GM18868 (cell line): ENCODE data around the gene LDB1.

ENCODE experiments used
- ATAC-seq: cut with Tn5 transposase; IDR thresholded peaks from one replicate; pipeline ENCODE4 v1.9.1; 2021; ENCODE audit warnings: mild to moderate bottlenecking, moderate library complexity; ENCODE audit not compliant: unreplicated experiment

Gene LDB1

GRCh38 chr10:102065561-102066398 is 54.4 kb downstream of the LDB1 start:
- ATAC-seq = peak; percentile 20

DNA sequence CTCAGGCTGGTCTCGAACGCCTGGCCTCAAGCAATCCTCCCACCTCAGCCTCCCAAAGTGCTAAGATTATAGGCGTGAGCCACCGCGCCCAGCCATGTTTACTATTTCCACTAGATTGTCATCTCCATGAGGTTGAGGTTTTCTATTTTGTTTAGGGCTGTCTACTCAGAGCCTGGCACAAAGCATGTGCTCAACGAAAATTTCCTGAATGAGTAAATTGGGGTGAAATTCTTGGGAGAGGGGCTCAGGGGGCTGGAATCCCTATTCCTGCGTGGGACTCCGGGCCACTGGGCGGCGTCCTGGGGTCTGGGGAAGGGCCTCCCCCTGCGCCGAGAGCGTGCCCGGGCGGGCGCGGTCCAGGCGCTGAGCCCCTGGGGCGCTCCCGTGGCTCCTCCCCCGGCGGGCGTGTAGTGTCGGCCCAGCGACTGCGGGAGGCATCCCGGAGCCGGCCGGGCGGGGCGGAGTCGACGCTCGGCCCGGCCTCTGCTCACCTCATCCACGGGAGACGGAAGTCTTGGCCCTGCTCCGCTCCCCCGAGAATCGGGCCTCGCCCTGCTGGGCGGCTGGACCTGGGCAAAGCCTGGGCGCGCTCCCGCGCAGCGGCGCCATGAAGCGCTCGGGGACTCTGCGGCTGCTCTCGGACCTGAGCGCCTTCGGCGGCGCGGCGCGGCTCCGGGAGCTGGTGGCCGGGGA is 55.2 kb downstream of the LDB1 start, which contains the start of gene HPS6:
TSS of gene HPS6 (plus strand) at position 482 of the 693 bp plus-strand sequence. CDS start at position 608, 126 bp downstream.
- peak; percentile 96 for ATAC-seq

GRCh38 chr10:102064503-102064867 is 55.7 kb downstream of the LDB1 start:
- ATAC-seq = no peak

DNA sequence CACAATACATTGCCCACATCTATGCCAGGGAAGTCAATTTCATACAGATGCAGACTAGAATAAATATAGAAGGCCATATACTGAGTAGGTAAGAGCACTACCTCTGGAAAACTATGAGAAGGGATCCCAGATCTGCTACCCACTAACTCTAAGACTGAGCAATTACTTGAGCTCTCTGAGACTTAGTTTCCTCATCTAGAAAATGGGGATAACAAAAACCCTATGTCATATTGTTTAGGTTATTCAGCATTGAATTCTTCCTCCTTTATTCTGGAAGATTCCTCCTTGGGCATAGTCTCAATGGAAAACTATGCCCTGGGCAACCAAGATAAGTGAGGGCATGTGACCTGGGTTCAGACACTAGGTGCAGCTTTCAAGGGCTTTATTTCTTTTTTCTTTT is 60.2 kb downstream of the LDB1 start:
- ATAC-seq = no peak
